ENCODE measurements around the gene DDN.

DDN gene

DNA sequence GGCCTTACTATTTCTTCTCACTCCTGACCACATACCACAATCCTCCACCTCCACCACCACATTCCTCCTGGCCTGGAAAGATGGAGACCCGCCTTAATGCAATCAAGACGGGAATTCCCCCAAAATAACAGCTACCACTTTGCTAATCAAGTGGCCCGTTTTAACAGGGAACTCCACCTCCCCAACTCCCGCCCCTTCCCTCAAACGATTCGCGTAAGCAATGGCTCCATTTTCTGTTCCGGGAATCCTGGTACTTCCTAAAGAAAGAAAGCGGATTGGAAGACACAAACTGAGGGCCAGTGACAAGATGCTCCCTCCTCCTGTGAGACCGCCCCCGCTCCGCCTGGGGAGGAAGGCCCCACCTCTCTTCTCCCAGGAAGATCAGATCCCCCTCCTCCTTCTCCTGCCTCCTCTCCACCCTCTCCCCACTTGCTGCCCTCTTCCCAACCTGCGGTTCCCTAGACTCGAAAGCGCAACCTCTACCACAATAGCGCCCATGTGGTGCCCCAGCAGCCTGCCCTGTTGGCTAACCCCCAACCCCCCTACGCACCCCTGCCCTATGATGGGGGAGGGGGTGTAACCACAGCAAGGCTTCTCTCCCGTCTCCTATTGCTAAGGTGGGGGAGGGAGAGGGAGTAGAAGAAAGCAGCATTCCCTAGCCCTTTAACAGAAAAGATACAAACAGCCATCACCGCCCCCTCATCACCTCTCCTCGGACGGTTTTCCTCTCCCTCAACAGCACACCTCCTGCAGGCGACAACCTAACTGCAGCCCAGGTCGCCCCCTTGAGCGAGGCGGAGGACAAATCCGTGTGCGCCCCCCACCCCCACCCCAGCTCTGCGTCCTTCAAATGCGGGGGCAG is 42.7 kb downstream of the DDN start:
- H3K4me1 ChIP-seq (ENCODE audit: control insufficient read depth in 2 of 2, insufficient read depth in 1 of 2, low read depth in 1 of 2, low read length in 2 of 2), result peaks cover 7% of the 10 kb centered on the region in 2 donors
- H2BK15ac ChIP-seq (ENCODE audit: low read length), result peak overlapping the region; percentile 76
- no CpG with 5 or more reads among the region's 29 CpGs for WGBS, 2 donors (ENCODE audit: extremely low coverage in 2 of 2, insufficient read length in 2 of 2, insufficient replicate concordance in 1 of 2)
- peak overlapping the region; percentile 98 for H3K18ac ChIP-seq (ENCODE audit: low read length)
- H3K23ac ChIP-seq (ENCODE audit: low read depth, low read length, poor library complexity), result peak overlapping the region; percentile 82
- peak overlapping the region; percentile 87 for H2BK5ac ChIP-seq (ENCODE audit: low read length)
- H2AK5ac ChIP-seq (ENCODE audit: low read depth, low read length), result peak overlapping the region; percentile 71
- peak overlapping the region; percentile 72 for H3K4me2 ChIP-seq (ENCODE audit: insufficient read depth, low read length, poor library complexity, severe bottlenecking)
- peaks cover 0 to 2% (median 0%) of the 10 kb centered on the region in 3 experiments for H3K27me3 ChIP-seq (ENCODE audit: control insufficient read depth in 3 of 3, insufficient read depth in 3 of 3, low read depth in 1 of 3, low read length in 3 of 3)
- peak overlapping the region; percentile 94 for H2AFZ ChIP-seq (ENCODE audit: low read length)
- peak overlapping the region; percentile 97 to 98 for H3K4me3 ChIP-seq (ENCODE audit: low read length in 2 of 2)
- no peaks in the 10 kb centered on the region for H3K9me3 ChIP-seq (replicated peaks in 1 of 2; ENCODE audit: control insufficient read depth in 2 of 2, insufficient read depth in 1 of 2, low read depth in 1 of 2, low read length in 2 of 2)
- peaks cover 5 to 45% of the 10 kb centered on the region in 2 donors for H3K36me3 ChIP-seq (replicated peaks in 1 of 2; ENCODE audit: control insufficient read depth in 2 of 2, insufficient read depth in 2 of 2, low read length in 2 of 2)
- H3K79me1 ChIP-seq (ENCODE audit: low read depth, low read length), result peaks cover 3% of the 10 kb centered on the region
- no peak overlapping the region for H4K8ac ChIP-seq (ENCODE audit: low read depth, low read length)
- no peak overlapping the region for H3K14ac ChIP-seq (ENCODE audit: low read length)
- peak overlapping the region; percentile 16 for H2BK12ac ChIP-seq (ENCODE audit: low read length)
- DNase-seq (ENCODE audit: low spot score), result peak; percentile 86
- H4K91ac ChIP-seq (ENCODE audit: low read depth, low read length, poor library complexity), result no peak overlapping the region
- H3K27ac ChIP-seq (replicated peaks; ENCODE audit: low read length), result peak overlapping the region; percentile 78
- H3K4ac ChIP-seq (ENCODE audit: low read length), result no peak overlapping the region
- peak overlapping the region; percentile 21 for H2BK120ac ChIP-seq (ENCODE audit: low read depth, low read length)
- H3K9ac ChIP-seq (ENCODE audit: low read depth, low read length, poor library complexity), result peak overlapping the region; percentile 98

DNA sequence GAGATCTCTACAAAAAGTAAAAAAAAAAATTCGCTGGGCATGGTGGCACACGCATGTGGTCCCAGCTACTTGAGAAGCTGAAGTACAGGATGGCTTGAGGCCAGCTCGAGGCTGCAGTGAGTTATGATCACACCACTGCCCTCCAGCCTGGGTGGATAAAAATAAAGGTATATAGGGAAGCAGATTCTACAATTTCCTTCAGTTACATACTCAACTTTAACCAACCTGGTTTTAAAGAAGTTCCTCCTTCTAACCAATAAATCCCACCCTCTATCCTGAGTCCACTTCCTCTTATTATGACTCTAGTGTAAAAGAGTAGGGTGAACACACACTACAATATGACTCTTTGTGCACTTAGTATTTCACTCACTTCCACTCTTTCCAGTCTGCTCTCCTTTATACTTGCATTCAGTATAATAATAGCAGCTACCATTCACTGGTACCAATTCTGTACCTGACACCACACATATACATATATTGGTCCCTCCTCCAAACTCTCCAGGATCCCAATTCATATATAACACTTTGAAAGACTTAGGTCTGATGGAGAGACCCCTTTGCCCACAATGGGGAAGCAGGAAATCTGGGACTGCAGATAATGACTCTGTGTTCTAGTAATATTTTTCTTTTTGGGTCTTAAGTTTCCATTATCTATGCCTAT is 44.2 kb downstream of the DDN start:
- Histone ChIP-seq H3K14ac (ENCODE audit: low read length) (no peak overlapping the region), H4K91ac (ENCODE audit: low read depth, low read length, poor library complexity) (no peak overlapping the region), H3K4ac (ENCODE audit: low read length) (no peak overlapping the region), H2AFZ (ENCODE audit: low read length) (no peak overlapping the region), H4K8ac (ENCODE audit: low read depth, low read length) (no peak overlapping the region), H2BK120ac (ENCODE audit: low read depth, low read length) (no peak overlapping the region), H3K18ac (ENCODE audit: low read length) (no peak overlapping the region), H3K4me1 (ENCODE audit: control insufficient read depth in 2 of 2, insufficient read depth in 1 of 2, low read depth in 1 of 2, low read length in 2 of 2) (peaks cover 7% of the 10 kb centered on the region in 2 donors), H3K79me1 (ENCODE audit: low read depth, low read length) (peaks cover 3% of the 10 kb centered on the region), H3K27ac (replicated peaks; ENCODE audit: low read length) (no peak overlapping the region), H3K36me3 (replicated peaks in 1 of 2; ENCODE audit: control insufficient read depth in 2 of 2, insufficient read depth in 2 of 2, low read length in 2 of 2) (peaks cover 5 to 48% of the 10 kb centered on the region in 2 donors), H3K9me3 (replicated peaks in 1 of 2; ENCODE audit: control insufficient read depth in 2 of 2, insufficient read depth in 1 of 2, low read depth in 1 of 2, low read length in 2 of 2) (no peaks in the 10 kb centered on the region), H2BK5ac (ENCODE audit: low read length) (no peak overlapping the region), H2BK15ac (ENCODE audit: low read length) (no peak overlapping the region), H3K4me2 (ENCODE audit: insufficient read depth, low read length, poor library complexity, severe bottlenecking) (no peak overlapping the region), H2AK5ac (ENCODE audit: low read depth, low read length) (no peak overlapping the region), H3K4me3 (ENCODE audit: low read length in 2 of 2) (peak overlapping the region in 1 of 2 donors; percentile 97), H3K27me3 (ENCODE audit: control insufficient read depth in 3 of 3, insufficient read depth in 3 of 3, low read depth in 1 of 3, low read length in 3 of 3) (no peaks in the 10 kb centered on the region), H3K23ac (ENCODE audit: low read depth, low read length, poor library complexity) (no peak overlapping the region), H3K9ac (ENCODE audit: low read depth, low read length, poor library complexity) (no peak overlapping the region), H2BK12ac (ENCODE audit: low read length) (no peak overlapping the region)
- no peak for DNase-seq (ENCODE audit: low spot score)
- WGBS, 2 donors (ENCODE audit: extremely low coverage in 2 of 2, insufficient read length in 2 of 2, insufficient replicate concordance in 1 of 2), result no CpG with 5 or more reads among the region's 3 CpGs

DNA sequence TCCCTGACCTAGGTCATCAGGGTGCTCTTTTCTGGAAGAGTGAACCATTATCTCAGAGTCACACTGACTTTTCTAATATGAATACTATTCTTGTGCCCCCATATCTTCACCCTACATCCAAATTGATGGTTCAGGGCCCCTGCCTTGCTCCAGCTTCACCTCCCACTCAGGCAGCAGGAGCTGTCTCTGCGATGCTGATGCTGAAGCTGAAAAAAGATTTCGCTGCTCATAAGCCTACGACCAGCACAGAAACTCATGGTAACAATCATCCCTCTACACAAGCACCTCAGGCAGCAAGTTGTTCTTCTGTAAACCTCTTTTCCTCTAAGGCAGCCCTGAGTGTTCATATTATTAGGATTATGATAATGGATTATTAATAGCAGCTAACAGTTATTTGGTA is 45.1 kb downstream of the DDN start:
- Histone ChIP-seq H3K4me2 (ENCODE audit: insufficient read depth, low read length, poor library complexity, severe bottlenecking) (no peak overlapping the region), H3K14ac (ENCODE audit: low read length) (no peak overlapping the region), H3K27me3 (ENCODE audit: control insufficient read depth in 3 of 3, insufficient read depth in 3 of 3, low read depth in 1 of 3, low read length in 3 of 3) (no peaks in the 10 kb centered on the region), H3K27ac (replicated peaks; ENCODE audit: low read length) (no peak overlapping the region), H2BK5ac (ENCODE audit: low read length) (no peak overlapping the region), H3K9me3 (replicated peaks in 1 of 2; ENCODE audit: control insufficient read depth in 2 of 2, insufficient read depth in 1 of 2, low read depth in 1 of 2, low read length in 2 of 2) (no peaks in the 10 kb centered on the region), H3K9ac (ENCODE audit: low read depth, low read length, poor library complexity) (no peak overlapping the region), H2AFZ (ENCODE audit: low read length) (no peak overlapping the region), H4K8ac (ENCODE audit: low read depth, low read length) (no peak overlapping the region), H3K4ac (ENCODE audit: low read length) (no peak overlapping the region), H3K4me3 (ENCODE audit: low read length in 2 of 2) (no peak overlapping the region), H2BK120ac (ENCODE audit: low read depth, low read length) (no peak overlapping the region), H3K79me1 (ENCODE audit: low read depth, low read length) (peaks cover 5% of the 10 kb centered on the region), H2AK5ac (ENCODE audit: low read depth, low read length) (no peak overlapping the region), H2BK15ac (ENCODE audit: low read length) (no peak overlapping the region), H2BK12ac (ENCODE audit: low read length) (no peak overlapping the region), H3K23ac (ENCODE audit: low read depth, low read length, poor library complexity) (no peak overlapping the region), H3K18ac (ENCODE audit: low read length) (no peak overlapping the region), H4K91ac (ENCODE audit: low read depth, low read length, poor library complexity) (no peak overlapping the region), H3K36me3 (replicated peaks in 1 of 2; ENCODE audit: control insufficient read depth in 2 of 2, insufficient read depth in 2 of 2, low read length in 2 of 2) (peaks cover 5 to 54% of the 10 kb centered on the region in 2 donors), H3K4me1 (ENCODE audit: control insufficient read depth in 2 of 2, insufficient read depth in 1 of 2, low read depth in 1 of 2, low read length in 2 of 2) (peaks cover 7% of the 10 kb centered on the region in 2 donors)
- DNase-seq (ENCODE audit: low spot score), result no peak
- WGBS, 2 donors (ENCODE audit: extremely low coverage in 2 of 2, insufficient read length in 2 of 2, insufficient replicate concordance in 1 of 2), result no CpG with 5 or more reads among the region's 3 CpGs

DNA sequence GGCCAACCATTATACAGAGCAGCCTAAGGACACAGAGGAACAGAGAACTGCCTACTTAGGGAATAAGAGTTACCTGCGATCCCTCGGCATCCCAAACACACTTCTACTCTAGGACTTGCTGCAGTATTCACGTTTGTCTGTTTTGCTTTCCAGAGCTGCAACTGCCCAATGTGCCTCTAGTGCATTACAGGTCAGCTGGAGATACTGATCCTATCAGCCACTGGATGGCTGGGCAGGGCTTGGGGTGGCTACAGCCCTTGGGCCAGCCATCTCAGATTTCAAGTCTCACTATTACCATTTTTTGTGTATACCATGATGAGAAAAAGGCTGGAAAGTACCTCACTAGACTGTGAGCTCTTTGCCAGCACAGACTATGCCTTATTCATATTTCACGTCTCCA is 46.5 kb downstream of the DDN start:
- no peak overlapping the region for H3K4me3 ChIP-seq (ENCODE audit: low read length in 2 of 2)
- WGBS, 2 donors (ENCODE audit: extremely low coverage in 2 of 2, insufficient read length in 2 of 2, insufficient replicate concordance in 1 of 2), result no CpG with 5 or more reads among the region's 4 CpGs

More for the DNA sequence above, 46.5 kb downstream of the DDN start:
- H3K9me3 ChIP-seq (replicated peaks in 1 of 2; ENCODE audit: control insufficient read depth in 2 of 2, insufficient read depth in 1 of 2, low read depth in 1 of 2, low read length in 2 of 2), result no peaks in the 10 kb centered on the region
- no peak overlapping the region for H4K8ac ChIP-seq (ENCODE audit: low read depth, low read length)
- H3K23ac ChIP-seq (ENCODE audit: low read depth, low read length, poor library complexity), result no peak overlapping the region
- no peak overlapping the region for H2BK120ac ChIP-seq (ENCODE audit: low read depth, low read length)
- no peak for DNase-seq (ENCODE audit: low spot score)
- no peaks in the 10 kb centered on the region for H3K27me3 ChIP-seq (ENCODE audit: control insufficient read depth in 3 of 3, insufficient read depth in 3 of 3, low read depth in 1 of 3, low read length in 3 of 3)
- H2AK5ac ChIP-seq (ENCODE audit: low read depth, low read length), result no peak overlapping the region
- H2BK5ac ChIP-seq (ENCODE audit: low read length), result no peak overlapping the region
- H3K4ac ChIP-seq (ENCODE audit: low read length), result no peak overlapping the region
- H3K4me2 ChIP-seq (ENCODE audit: insufficient read depth, low read length, poor library complexity, severe bottlenecking), result no peak overlapping the region
- H3K18ac ChIP-seq (ENCODE audit: low read length), result no peak overlapping the region
- peaks cover 5% of the 10 kb centered on the region for H3K79me1 ChIP-seq (ENCODE audit: low read depth, low read length)
- H2AFZ ChIP-seq (ENCODE audit: low read length), result no peak overlapping the region
- H2BK12ac ChIP-seq (ENCODE audit: low read length), result no peak overlapping the region
- no peak overlapping the region for H3K27ac ChIP-seq (replicated peaks; ENCODE audit: low read length)
- H2BK15ac ChIP-seq (ENCODE audit: low read length), result no peak overlapping the region
- peaks cover 4 to 7% of the 10 kb centered on the region in 2 donors for H3K4me1 ChIP-seq (ENCODE audit: control insufficient read depth in 2 of 2, insufficient read depth in 1 of 2, low read depth in 1 of 2, low read length in 2 of 2)
- no peak overlapping the region for H3K9ac ChIP-seq (ENCODE audit: low read depth, low read length, poor library complexity)
- peaks cover 5 to 61% of the 10 kb centered on the region in 2 donors for H3K36me3 ChIP-seq (replicated peaks in 1 of 2; ENCODE audit: control insufficient read depth in 2 of 2, insufficient read depth in 2 of 2, low read length in 2 of 2)
- H3K14ac ChIP-seq (ENCODE audit: low read length), result no peak overlapping the region
- H4K91ac ChIP-seq (ENCODE audit: low read depth, low read length, poor library complexity), result no peak overlapping the region

Measured in neuronal stem cell (in vitro differentiated cells).